M059J (cell line): ENCODE data around the gene ZSCAN26. TPM values are rescaled to one million over a fixed set of nuclear protein-coding genes. Genes with fewer than 3 reads are reported as not detected.
"Not testable (repeated sequence)": the region's sequence is repeated elsewhere in the genome, so short reads cannot be mapped to it uniquely, and the experiment has no call there.

ENCODE experiments used
- DNase-seq: peaks from one replicate; pipeline ENCODE4 v3.0.0-alpha.2; 2012; ENCODE audit warnings: low read depth
- total RNA-seq: library from RNA; depleted of rRNA; stranded (reverse); fragments of >200 nt; shearing (Covaris generic); gene quantifications from 2 replicates; pipeline ENCODE4 v1.2.3, GENCODE V29; 2014

ZSCAN26 gene
- total RNA-seq, 1 experiment from 2014 or later, result 30.6 TPM

- DNase-seq, result no peak
Observed at GRCh38 chr6:28257042-28257441, 9.9 kb upstream of the ZSCAN26 start.

GRCh38 chr6:28258877-28259777 lies 7.8 kb upstream of the ZSCAN26 start, which contains the start of gene NKAPL:
Gene NKAPL (plus strand): TSS chr6:28259297. CDS start chr6:28259372, 75 bp downstream.
- DNase-seq, result no peak

- no peak for DNase-seq
Observed at GRCh38 chr6:28263922-28264321, 3.0 kb upstream of the ZSCAN26 start.

- no peak for DNase-seq
Observed at GRCh38 chr6:28264834-28265401, 2.0 kb upstream of the ZSCAN26 start.

GRCh38 chr6:28266563-28266961 lies 381 bp upstream of the ZSCAN26 start:
- DNase-seq, result no peak

GRCh38 chr6:28267695-28268059 lies 734 bp downstream of the ZSCAN26 start:
- DNase-seq, result no peak

GRCh38 chr6:28269492-28269891 lies 2.5 kb downstream of the ZSCAN26 start:
- peak; percentile 95 for DNase-seq

- DNase-seq, result no peak
Observed at GRCh38 chr6:28274888-28275287, 7.9 kb downstream of the ZSCAN26 start.

GRCh38 chr6:28277746-28278145 lies 10.8 kb downstream of the ZSCAN26 start:
- DNase-seq, result no peak

- DNase-seq, result no peak
Observed at GRCh38 chr6:28280595-28281287, 13.8 kb downstream of the ZSCAN26 start.

- DNase-seq, result peak; percentile 80
Observed at GRCh38 chr6:28281288-28282064, 14.5 kb downstream of the ZSCAN26 start, which contains the start of gene PGBD1. Gene PGBD1 (plus strand): TSS chr6:28281572. CDS start chr6:28283814, 2,242 bp downstream.

- peak; percentile 7 for DNase-seq
Observed at GRCh38 chr6:28282926-28283325, 16.0 kb downstream of the ZSCAN26 start.

GRCh38 chr6:28291573-28291972 lies 24.6 kb downstream of the ZSCAN26 start:
- DNase-seq, result no peak

GRCh38 chr6:28295326-28295725 lies 28.4 kb downstream of the ZSCAN26 start:
- no peak for DNase-seq

- DNase-seq, result no peak
Observed at GRCh38 chr6:28296520-28297060, 29.6 kb downstream of the ZSCAN26 start.

- DNase-seq, result no peak
Observed at GRCh38 chr6:28303570-28303969, 36.6 kb downstream of the ZSCAN26 start.

GRCh38 chr6:28306363-28306762 lies 39.4 kb downstream of the ZSCAN26 start:
- not testable (repeated sequence) for DNase-seq

GRCh38 chr6:28311139-28311823 lies 44.3 kb downstream of the ZSCAN26 start:
- DNase-seq, result no peak

GRCh38 chr6:28312939-28313338 lies 46.0 kb downstream of the ZSCAN26 start:
- no peak for DNase-seq

GRCh38 chr6:28315628-28316027 lies 48.7 kb downstream of the ZSCAN26 start:
- DNase-seq, result peak; percentile 30

GRCh38 chr6:28317866-28318265 lies 50.9 kb downstream of the ZSCAN26 start:
- peak; percentile 32 for DNase-seq
